Stimulated activated CD8-positive, alpha-beta memory T cell treated with anti-CD3 and anti-CD28 coated beads, Interleukin-2, amount 100 ng/mL, for 1 hour (primary cell): Measurements from ENCODE around the gene ADAM33.

Source experiments
- DNase-seq, 2 donors: peaks; one replicate each; pipeline ENCODE4 v3.0.0-alpha.2; 2020; ENCODE audit warnings: low read depth in 2 of 2

ADAM33 gene

DNA sequence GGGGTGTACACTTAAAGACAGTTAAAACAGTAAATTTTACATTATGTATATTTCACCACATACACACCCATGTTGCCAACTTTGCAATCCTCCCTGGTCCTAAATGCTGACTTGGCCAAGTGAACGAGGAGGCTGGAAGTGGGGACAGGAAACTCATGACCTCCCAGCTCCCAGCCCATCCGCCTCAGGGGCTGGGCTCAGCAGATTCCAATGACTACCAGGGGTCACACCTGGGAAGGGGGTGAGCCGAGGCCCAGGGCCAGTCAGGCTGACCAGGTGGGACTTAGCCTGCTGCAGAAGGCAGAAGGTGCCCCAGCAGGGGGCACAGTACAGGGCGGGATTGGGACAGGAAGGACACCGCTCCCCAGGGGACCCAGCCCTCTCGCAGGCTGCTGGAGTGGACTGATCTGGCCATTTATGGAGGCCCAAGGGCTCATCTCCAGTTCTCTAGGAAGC, 28.2 kb upstream of the ADAM33 start:
- DNase-seq = no peak

GRCh38 chr20:3707508-3707899, 25.7 kb upstream of the ADAM33 start:
- DNase-seq = no peak

DNA sequence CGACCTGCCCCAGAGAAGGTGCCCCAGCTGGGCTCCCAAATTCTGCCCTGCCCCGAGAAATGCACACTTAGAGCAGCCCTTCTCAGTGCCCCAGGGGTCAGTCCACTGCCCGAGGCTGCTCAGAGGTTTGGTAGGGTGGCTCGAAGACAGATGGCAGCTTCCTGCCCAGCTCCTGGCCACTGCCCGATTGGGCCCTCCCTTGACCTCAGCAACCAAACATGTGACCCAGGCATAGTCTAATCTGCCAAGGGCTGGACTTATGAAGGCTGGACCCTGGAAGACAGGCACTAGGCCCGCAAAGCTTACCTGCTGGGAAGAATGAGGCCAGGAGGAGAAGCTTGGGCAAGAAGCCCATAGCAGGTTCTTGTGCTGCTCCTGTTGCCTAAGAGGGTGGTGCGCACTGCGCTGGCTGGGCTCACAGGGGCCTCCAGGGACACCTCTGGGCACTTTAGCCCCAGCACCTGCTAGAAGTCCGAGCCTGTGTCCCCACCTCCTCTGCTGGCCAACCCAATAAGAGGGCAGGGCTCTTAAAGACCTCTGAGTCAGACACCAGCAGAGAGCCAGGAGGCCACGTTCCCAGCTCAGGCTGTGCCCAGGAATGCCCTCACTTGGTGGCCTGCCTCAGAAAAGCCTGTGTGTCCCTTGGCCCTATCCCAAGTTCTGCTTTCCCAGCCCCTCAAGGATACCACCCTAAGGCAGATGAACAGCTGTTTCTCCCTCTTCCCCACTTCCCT, 25.1 kb upstream of the ADAM33 start:
- no peak for DNase-seq

DNA sequence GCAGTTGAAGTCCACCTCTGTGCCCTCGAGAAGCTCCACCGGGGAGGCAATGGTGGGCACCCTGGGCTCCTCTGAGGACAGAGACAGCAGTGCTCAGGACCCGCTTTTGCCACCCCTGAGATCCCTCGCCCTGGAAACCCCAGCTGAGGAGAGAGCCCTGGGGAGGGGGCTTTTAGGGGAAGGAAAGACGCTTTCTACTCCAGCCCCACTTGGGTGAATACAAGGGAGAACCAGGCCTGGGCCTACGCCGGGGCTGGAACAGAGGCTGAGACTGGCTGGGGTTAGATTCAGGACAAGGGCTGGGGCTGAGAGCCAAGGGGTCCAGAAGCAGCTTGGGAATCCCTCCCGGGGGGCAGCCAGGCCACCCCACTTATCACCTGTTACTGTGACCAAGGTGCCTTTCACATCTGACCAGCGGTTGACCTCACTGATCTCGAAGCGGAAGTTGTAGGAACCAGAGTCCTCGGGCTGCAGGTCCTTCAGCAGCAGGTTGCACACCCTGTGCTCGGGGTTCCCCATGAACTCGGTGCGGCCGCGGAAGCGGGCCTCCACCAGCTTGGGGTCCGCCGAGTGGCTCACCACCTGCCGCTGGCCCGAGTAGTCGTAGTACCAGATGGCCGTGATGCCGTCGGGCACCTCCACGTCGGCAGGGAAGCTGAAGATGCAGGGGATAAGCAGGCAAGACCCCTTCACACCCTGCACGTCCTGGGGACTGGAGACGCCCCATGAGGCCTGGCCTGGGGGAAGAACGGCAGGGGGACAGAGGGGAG, 24.3 kb upstream of the ADAM33 start:
- no peak for DNase-seq

DNA sequence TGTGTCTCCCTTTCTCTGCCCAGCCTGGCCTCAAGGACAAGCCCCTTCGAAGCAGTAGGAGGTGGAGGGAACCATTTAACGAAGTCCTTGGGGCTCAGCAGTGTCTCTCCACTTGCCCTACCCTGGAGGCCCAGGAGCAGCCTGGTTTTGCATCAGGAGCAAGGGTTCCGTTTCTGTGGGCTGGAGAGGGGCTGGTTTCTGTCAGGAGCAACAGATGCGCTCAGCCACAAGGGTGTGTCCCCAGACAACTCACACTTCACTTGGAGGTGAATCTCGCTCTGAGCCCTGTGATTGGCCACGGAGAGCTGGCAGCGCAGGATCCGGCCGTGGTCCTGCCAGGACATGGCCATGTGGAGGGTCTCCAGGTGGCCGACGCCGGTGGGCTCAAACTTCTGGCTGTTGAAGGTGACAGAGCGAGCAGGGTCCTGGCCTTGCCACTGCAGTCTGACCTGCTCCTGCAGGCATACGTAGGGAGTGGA, 23.7 kb upstream of the ADAM33 start:
- no peak for DNase-seq

DNA sequence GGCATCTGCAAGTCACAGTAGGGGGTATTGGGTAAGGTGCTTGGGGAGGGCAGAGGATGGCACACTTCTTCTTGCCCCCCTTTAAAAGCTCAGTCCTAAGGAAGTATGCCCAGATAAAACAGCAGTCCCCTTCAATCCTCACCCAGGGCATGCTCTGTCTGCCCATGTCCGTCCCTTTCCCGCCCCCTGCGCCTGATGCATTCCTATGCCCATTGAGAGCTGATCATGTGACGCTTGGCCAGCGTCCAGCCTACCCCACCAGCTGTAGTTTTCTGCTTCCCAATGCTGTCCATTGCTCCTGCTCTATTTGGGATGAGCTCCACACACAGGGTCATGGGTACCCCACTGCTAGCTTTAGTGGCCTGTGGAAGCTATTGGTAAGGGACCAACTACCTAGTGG, 22.3 kb upstream of the ADAM33 start:
- DNase-seq = no peak

DNA sequence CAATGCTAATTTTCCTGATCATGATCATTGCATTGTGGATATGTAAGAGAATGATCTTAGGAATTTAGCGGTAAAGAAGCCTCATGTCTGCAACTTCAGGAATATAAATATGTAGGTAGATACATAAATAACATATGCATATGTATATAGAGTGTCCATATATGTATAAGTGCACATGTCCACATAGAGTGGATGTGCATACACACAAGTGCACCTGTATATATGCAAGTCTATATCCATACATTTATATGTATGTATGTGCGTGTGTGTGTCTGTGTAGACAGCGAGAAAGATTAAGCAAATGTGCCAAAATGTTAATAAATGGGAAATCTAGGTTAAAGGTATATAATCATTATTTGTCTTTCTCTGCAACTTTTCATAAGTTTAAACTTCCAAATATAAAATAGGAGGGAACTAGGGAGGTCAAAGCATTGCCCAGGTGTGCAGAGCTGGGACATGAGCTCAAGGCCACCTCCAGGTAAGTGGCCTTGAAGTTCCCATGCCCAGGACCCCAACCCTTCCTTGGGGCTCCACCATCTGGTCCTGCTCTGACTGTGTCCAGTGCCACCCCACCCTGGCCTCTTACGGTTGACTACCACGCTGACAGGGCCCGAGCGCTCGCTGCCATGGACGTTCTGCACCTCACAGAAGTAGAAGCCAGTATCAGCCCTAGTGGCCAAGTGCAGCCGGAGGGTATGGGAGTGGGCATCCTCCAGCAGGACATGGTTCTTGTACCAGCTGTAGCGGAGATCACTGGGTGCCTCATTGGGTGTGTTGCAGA, 21.0 kb upstream of the ADAM33 start:
- no peak for DNase-seq

GRCh38 chr20:3701061-3701998, 19.5 kb upstream of the ADAM33 start:
- no peak for DNase-seq

GRCh38 chr20:3699037-3699436, 17.2 kb upstream of the ADAM33 start:
- no peak for DNase-seq

GRCh38 chr20:3698591-3699001, 16.8 kb upstream of the ADAM33 start:
- DNase-seq = no peak

DNA sequence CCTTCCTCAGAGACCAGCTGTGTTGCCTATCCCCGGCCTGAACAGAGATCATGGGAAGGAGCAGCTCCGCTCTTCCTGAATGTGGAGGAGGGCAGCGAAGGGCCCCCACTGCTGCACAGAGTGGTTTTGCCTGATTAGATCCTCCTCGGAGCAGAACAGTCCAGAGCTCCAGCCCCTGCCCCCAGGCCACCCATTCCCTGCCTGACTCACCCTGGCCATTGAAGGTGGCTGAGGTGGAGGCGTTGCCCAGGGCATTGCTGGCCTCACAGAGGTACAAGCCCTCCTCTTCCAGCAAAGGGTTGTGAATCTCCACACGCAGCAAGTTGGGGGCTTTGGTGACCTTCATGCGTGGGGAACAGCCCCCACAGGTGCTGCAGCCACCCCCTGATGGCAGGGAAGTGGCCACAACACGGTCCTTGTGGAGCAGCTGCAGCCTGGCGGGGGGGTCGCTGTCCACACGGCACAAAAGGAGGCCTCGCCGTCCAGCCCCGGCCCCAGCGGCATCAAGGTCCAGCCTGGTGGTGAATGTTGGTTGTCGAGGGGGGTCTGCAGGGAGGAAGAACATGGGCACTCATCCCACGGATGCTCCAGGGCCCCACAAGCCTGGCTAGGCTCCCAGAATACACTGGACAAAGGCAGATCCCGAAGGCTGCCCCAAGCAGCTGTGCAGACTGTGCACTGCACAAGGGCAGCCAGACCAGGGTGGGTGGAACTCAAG, 15.9 kb upstream of the ADAM33 start:
- no peak for DNase-seq

GRCh38 chr20:3696745-3697587, 15.2 kb upstream of the ADAM33 start:
- DNase-seq = no peak

DNA sequence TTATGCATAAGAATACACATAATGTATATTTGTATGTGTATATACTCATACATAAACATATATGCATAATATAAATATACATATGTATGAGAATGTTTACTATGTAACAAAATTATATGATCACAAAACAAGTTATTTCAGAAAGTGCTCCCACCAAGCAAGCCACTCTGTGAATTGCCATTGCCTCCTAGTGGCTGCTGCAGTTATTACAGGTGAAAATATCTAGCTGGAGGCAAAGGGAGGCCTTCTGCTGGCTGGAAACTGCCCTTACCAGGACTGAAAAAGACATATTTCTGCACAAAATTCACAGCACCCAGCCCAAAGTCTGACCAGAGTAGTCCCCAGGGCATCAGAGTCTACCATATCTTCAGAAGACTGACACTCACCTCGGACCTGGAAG, 14.4 kb upstream of the ADAM33 start:
- no peak for DNase-seq

DNA sequence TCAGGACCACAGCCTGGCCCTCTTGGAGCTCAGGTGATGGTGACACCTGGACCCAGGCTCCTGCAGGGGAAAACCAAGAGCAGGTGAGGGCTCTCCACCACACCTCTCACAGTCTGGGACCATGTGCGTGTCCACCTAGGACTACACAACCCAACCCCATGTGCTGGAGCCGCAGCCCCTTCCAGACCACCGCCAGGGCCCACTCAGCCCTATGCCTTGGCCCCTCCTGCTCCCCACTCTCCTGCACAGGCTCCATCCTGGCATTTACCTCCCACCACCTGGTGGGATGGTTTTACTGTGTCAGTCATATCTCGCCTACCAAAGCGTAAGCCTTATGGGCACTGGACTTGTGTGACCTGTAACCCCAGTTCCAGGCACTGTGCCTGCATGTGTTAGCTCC, 13.1 kb upstream of the ADAM33 start:
- DNase-seq = no peak

DNA sequence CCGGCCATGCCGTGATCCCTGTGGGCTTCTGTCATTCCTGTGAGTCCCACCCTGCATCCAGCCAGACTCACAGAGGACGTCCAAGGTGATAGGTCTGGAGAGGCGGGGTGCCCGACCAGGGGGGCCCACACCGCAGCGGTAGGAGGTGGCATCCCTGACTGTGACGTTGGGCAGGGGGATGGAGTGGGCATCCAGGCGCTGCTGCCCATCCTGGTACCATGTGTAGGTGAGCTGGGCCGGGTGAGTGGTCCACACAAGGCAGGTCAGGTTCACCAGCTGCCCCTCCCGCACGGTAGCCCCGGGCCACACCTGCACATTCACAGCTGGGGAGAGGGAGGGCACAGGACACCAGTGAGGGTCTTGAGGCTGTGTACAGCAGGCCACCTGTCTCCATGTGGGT, 11.6 kb upstream of the ADAM33 start:
- DNase-seq = no peak

DNA sequence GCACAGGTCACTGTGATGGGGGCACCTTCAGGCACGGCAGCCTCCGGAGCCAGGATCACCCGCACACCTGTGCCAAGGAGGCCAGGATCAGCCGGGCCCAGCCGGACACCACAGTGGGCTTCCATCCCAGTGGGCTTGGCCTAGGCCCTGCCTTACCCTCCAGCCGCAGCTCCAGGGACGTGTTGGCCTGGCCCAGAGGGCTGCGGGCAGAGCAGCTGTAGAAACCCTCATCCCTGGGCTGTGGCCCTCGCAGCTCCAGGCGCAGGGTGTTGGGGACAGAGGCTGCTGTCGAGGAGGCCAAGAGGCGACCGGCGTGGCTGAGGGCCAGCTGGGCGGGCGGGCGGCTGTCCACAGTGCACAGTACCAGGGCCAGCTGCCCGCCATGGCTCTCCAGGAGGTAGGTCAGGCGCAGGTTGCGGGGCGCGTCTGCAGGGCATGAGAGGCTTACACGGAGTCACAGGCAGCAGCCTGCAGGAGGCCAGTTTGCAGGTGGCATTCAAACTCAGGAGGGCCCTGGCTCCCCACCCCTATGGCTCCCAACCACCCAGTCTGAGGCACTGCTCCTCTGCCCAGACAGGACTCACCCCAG, 11.0 kb upstream of the ADAM33 start:
- DNase-seq = no peak

DNA sequence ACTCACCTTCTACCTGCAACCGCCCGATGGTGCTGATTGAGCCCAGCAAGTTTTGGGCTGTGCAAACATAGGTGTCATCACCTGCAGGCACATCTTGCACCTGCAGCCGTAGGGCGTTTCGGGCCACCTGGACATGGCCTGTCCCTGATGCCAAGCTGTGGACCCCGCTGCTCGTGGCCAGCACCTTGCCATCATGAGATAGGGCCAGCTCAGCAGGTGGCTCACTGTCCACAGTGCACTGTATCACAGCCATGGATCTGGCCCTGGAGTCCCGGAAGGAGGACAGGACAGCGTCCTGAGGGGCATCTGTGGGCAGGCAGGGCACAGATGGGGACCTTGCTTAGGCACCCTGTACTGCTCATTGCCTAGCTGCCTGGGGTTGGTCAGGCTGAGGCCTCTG, 10.1 kb upstream of the ADAM33 start:
- no peak for DNase-seq

DNA sequence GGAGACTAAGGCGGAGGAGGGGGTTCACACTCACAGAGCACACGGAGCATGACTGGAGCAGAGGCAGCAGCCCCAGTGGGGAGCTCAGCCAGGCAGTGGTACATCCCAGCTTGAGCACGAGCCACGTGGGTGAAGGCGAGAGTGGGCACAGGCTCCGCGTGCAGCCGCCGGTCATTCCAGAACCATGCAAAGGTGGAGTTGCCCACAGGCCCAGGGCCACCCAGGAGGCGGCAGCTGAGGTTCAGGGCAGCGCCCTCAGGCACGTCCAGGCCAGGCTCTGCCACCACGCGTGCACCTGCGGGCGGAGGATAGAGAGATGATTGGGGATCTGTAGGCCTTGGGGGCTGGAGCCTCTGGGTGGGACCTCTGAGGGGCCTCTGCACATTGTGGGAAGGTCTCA, 9.5 kb upstream of the ADAM33 start:
- no peak for DNase-seq

DNA sequence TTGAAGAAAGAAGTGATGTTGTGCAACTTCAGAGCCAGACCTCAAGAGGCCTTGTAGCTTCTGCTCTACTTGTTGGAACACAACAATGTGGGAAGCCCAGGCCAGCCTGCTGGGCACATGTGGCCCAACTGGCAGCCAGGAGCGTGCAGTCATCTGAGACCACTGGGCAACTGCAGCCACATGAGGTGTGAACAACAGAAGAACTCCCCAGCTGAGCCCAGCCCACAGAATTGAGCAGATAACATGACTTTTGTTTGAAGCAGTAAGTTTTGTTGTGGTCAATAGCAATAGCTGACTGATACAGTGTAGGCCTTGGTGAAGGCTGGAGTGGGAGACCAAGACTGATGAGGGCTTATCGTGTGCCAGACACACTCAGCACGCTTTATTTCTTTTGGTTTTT, 8.6 kb upstream of the ADAM33 start:
- no peak for DNase-seq
